ENCODE results near the gene KCNF1.

KCNF1 gene

GRCh38 chr2:10905006-10905861 lies 6.5 kb upstream of the KCNF1 start:
- no peak for DNase-seq

- DNase-seq, result no peak
Measured at GRCh38 chr2:10905862-10906143, 5.9 kb upstream of the KCNF1 start.

GRCh38 chr2:10906926-10907625 lies 4.7 kb upstream of the KCNF1 start:
- peak; percentile 10 for DNase-seq

GRCh38 chr2:10908195-10908594 lies 3.5 kb upstream of the KCNF1 start:
- no peak for DNase-seq

- peak; percentile 40 for DNase-seq
Measured at GRCh38 chr2:10909050-10909995, 2.4 kb upstream of the KCNF1 start.

GRCh38 chr2:10909996-10910341 lies 1.8 kb upstream of the KCNF1 start:
- no peak for DNase-seq

- DNase-seq, result no peak
Measured at GRCh38 chr2:10910625-10911024, 1.1 kb upstream of the KCNF1 start.

GRCh38 chr2:10912076-10912731 lies 470 bp downstream of the KCNF1 start:
- DNase-seq, result no peak

- DNase-seq, result no peak
Measured at GRCh38 chr2:10912796-10913455, 1.2 kb downstream of the KCNF1 start.

GRCh38 chr2:10913501-10914271 lies 2.0 kb downstream of the KCNF1 start:
- no peak for DNase-seq

- DNase-seq, result no peak
Measured at GRCh38 chr2:10914272-10914693, 2.5 kb downstream of the KCNF1 start.

- no peak for DNase-seq
Measured at GRCh38 chr2:10915236-10915635, 3.5 kb downstream of the KCNF1 start.

- DNase-seq, result no peak
Measured at GRCh38 chr2:10915731-10916276, 4.1 kb downstream of the KCNF1 start.

- no peak for DNase-seq
Measured at GRCh38 chr2:10916953-10917352, 5.2 kb downstream of the KCNF1 start.

- DNase-seq, result no peak
Measured at GRCh38 chr2:10917927-10918326, 6.2 kb downstream of the KCNF1 start.

GRCh38 chr2:10918661-10919409 lies 7.1 kb downstream of the KCNF1 start:
- no peak for DNase-seq

GRCh38 chr2:10919410-10919770 lies 7.7 kb downstream of the KCNF1 start:
- DNase-seq, result no peak

- DNase-seq, result no peak
Measured at GRCh38 chr2:10919771-10920621, 8.3 kb downstream of the KCNF1 start.

- no peak for DNase-seq
Measured at GRCh38 chr2:10920764-10921388, 9.1 kb downstream of the KCNF1 start.
